GM12864 (cell line): ENCODE measurements around the gene THSD4.
"Not testable (repeated sequence)": the region's sequence is repeated elsewhere in the genome, so short reads cannot be mapped to it uniquely, and the experiment has no call there.

Experiments used
- DNase-seq: peaks from one replicate; pipeline ENCODE4 v3.0.0-alpha.2; 2011; ENCODE audit warnings: low read depth
- H3K4me3 ChIP-seq: 2 replicates; pipeline ENCODE4 v1.5.1; 2011; ENCODE audit warnings: mild to moderate bottlenecking, low read depth, low read length, control low read depth
- CTCF ChIP-seq: IDR thresholded peaks from 2 replicates; pipeline ENCODE4 v1.5.1; 2011; ENCODE audit warnings: low read depth, mild to moderate bottlenecking, moderate library complexity, low read length, control low read depth, inconsistent platforms; ENCODE audit errors: missing control alignments

Gene THSD4

GRCh38 chr15:71362987-71363968, 248.0 kb downstream of the THSD4 start:
- no peak for TF ChIP-seq CTCF
- H3K4me3 ChIP-seq: no peak overlapping the region
- DNase-seq: no peak

GRCh38 chr15:71364117-71364584, 248.9 kb downstream of the THSD4 start:
- no peak overlapping the region for H3K4me3 ChIP-seq
- TF ChIP-seq CTCF: no peak
- DNase-seq: no peak

- no peak for TF ChIP-seq CTCF
- DNase-seq: no peak
- H3K4me3 ChIP-seq: no peak overlapping the region
Observed at GRCh38 chr15:71366522-71366921, 251.3 kb downstream of the THSD4 start.

- no peak for TF ChIP-seq CTCF
- DNase-seq: no peak
- H3K4me3 ChIP-seq: no peak overlapping the region
Observed at GRCh38 chr15:71366926-71367325, 251.7 kb downstream of the THSD4 start.

- H3K4me3 ChIP-seq, DNase-seq: not testable (repeated sequence)
Observed at GRCh38 chr15:71367737-71368136, 252.5 kb downstream of the THSD4 start.

GRCh38 chr15:71372769-71373168, 257.5 kb downstream of the THSD4 start:
- DNase-seq, H3K4me3 ChIP-seq: not testable (repeated sequence)

- no peak for DNase-seq
- TF ChIP-seq CTCF: no peak
- H3K4me3 ChIP-seq: no peak overlapping the region
Observed at GRCh38 chr15:71373917-71374316, 258.6 kb downstream of the THSD4 start.
